Islet precursor cell (in vitro differentiated cells): Measurements from ENCODE around the gene TBRG4.

Experiments used
- DNase-seq: peaks from one replicate; pipeline ENCODE4 v3.0.0-alpha.2; 2018

TBRG4 gene

GRCh38 chr7:45140827-45141226 lies 29.3 kb upstream of the TBRG4 start:
- DNase-seq = no peak

GRCh38 chr7:45138433-45139267 lies 27.2 kb upstream of the TBRG4 start:
- no peak for DNase-seq

- DNase-seq = no peak
These were observed 24.9 kb upstream of the TBRG4 start for GRCh38 chr7:45136106-45137060.

GRCh38 chr7:45133877-45134276 lies 22.4 kb upstream of the TBRG4 start:
- no peak for DNase-seq

GRCh38 chr7:45133352-45133751 lies 21.9 kb upstream of the TBRG4 start:
- no peak for DNase-seq

GRCh38 chr7:45132708-45133320 lies 21.3 kb upstream of the TBRG4 start:
- no peak for DNase-seq

- DNase-seq = no peak
These were observed 20.4 kb upstream of the TBRG4 start for GRCh38 chr7:45131891-45132290.

- DNase-seq = no peak
These were observed 19.4 kb upstream of the TBRG4 start for GRCh38 chr7:45130910-45131309.

- DNase-seq = no peak
These were observed 18.4 kb upstream of the TBRG4 start for GRCh38 chr7:45129906-45130305.

GRCh38 chr7:45129181-45129800 lies 17.8 kb upstream of the TBRG4 start:
- DNase-seq = no peak

- DNase-seq = no peak
These were observed 15.4 kb upstream of the TBRG4 start for GRCh38 chr7:45126920-45127319.

GRCh38 chr7:45126201-45126600 lies 14.7 kb upstream of the TBRG4 start:
- DNase-seq = no peak

GRCh38 chr7:45125193-45125904 lies 13.9 kb upstream of the TBRG4 start:
- DNase-seq = no peak

GRCh38 chr7:45123913-45124710 lies 12.6 kb upstream of the TBRG4 start:
- DNase-seq = no peak

GRCh38 chr7:45122975-45123860 lies 11.7 kb upstream of the TBRG4 start:
- DNase-seq = no peak

- no peak for DNase-seq
These were observed 8.1 kb upstream of the TBRG4 start for GRCh38 chr7:45119550-45119949.

- DNase-seq = peak; percentile 45
These were observed 7.4 kb upstream of the TBRG4 start for GRCh38 chr7:45118889-45119331.

GRCh38 chr7:45118292-45118691 lies 6.8 kb upstream of the TBRG4 start:
- peak; percentile 43 for DNase-seq

- no peak for DNase-seq
These were observed 6.1 kb upstream of the TBRG4 start for GRCh38 chr7:45117582-45117981.

GRCh38 chr7:45116048-45116447 lies 4.6 kb upstream of the TBRG4 start:
- DNase-seq = no peak
